ENCODE results near the gene PRKAR2B. TPM values are rescaled to one million over a fixed set of nuclear protein-coding genes. Genes with fewer than 3 reads are reported as not detected.

The PRKAR2B gene
- polyA plus RNA-seq, 1 of the 3 experiments (the other 2 are of a cell fraction): 17.3 TPM

- ChIA-PET POLR2A (no interaction called here), CTCF (no interaction called here)
- no peak for TF ChIP-seq CTCF (IDR thresholded peaks at IDR 0.05)
- no peak for TF ChIP-seq TCF12 (IDR thresholded peaks at IDR 0.05)
- TF ChIP-seq POLR2AphosphoS5 (IDR thresholded peaks at IDR 0.05; ENCODE audit: low read depth, low read length): no peak
- TF ChIP-seq, protein P1, sequence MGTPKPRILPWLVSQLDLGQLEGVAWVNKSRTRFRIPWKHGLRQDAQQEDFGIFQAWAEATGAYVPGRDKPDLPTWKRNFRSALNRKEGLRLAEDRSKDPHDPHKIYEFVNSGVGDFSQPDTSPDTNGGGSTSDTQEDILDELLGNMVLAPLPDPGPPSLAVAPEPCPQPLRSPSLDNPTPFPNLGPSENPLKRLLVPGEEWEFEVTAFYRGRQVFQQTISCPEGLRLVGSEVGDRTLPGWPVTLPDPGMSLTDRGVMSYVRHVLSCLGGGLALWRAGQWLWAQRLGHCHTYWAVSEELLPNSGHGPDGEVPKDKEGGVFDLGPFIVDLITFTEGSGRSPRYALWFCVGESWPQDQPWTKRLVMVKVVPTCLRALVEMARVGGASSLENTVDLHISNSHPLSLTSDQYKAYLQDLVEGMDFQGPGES (IDR thresholded peaks at IDR 0.05; ENCODE audit: low read depth, low read length): no peak
- no peak for TF ChIP-seq MEF2A (IDR thresholded peaks at IDR 0.05; ENCODE audit: borderline replicate concordance, low read depth)
- TF ChIP-seq RXRA (IDR thresholded peaks at IDR 0.05; ENCODE audit: borderline replicate concordance, low read depth): no peak
- no peak for TF ChIP-seq EZH2phosphoT487 (IDR thresholded peaks at IDR 0.05; ENCODE audit: borderline replicate concordance, low read depth)
- no peak for TF ChIP-seq YY1 (IDR thresholded peaks at IDR 0.05; ENCODE audit: low read depth)
- TF ChIP-seq, protein P2, sequence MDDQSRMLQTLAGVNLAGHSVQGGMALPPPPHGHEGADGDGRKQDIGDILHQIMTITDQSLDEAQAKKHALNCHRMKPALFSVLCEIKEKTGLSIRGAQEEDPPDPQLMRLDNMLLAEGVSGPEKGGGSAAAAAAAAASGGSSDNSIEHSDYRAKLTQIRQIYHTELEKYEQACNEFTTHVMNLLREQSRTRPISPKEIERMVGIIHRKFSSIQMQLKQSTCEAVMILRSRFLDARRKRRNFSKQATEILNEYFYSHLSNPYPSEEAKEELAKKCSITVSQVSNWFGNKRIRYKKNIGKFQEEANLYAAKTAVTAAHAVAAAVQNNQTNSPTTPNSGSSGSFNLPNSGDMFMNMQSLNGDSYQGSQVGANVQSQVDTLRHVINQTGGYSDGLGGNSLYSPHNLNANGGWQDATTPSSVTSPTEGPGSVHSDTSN (IDR thresholded peaks at IDR 0.05): no peak
- no peak for TF ChIP-seq GABPA (IDR thresholded peaks at IDR 0.05; ENCODE audit: low read depth)
- Histone ChIP-seq H3K27me3 (ENCODE audit: insufficient read depth) (no peaks in the 10 kb centered on the region), H3K9ac (no peak overlapping the region), H3K4me1 (ENCODE audit: control insufficient read depth in 1 of 2, insufficient read depth in 2 of 2, low read depth in 1 of 2, low read length in 1 of 2) (peaks cover 0 to 6% of the 10 kb centered on the region in 2 experiments; a peak in 2 of 4 replicates), H2AFZ (ENCODE audit: low read depth) (no peak overlapping the region), H3K36me3 (replicated peaks in 1 of 2; ENCODE audit: control insufficient read depth in 1 of 2, insufficient read depth in 2 of 2, low read length in 1 of 2) (no peaks in the 10 kb centered on the region), H3K9me2 (no peaks in the 10 kb centered on the region), H3K4me2 (no peak overlapping the region), H3F3A (replicated peaks; ENCODE audit: insufficient read depth) (peaks cover 9% of the 10 kb centered on the region), H4K20me1 (ENCODE audit: insufficient read depth) (no peaks in the 10 kb centered on the region), H3K4me3 (ENCODE audit: low read depth in 2 of 2, low read length in 1 of 2) (no peak overlapping the region), H3K9me3 (no peaks in the 10 kb centered on the region), H3K27ac (ENCODE audit: low read depth in 2 of 2, low read length in 1 of 2) (no peak overlapping the region), H3K79me2 (ENCODE audit: insufficient read depth) (no peaks in the 10 kb centered on the region)
- no peak for DNase-seq
- 95% methylated on average over 4 of the region's 4 CpGs for WGBS (ENCODE audit: low lambda C conversion rate)
Observed at GRCh38 chr7:107109955-107110354, 65.5 kb downstream of the PRKAR2B start.

DNA sequence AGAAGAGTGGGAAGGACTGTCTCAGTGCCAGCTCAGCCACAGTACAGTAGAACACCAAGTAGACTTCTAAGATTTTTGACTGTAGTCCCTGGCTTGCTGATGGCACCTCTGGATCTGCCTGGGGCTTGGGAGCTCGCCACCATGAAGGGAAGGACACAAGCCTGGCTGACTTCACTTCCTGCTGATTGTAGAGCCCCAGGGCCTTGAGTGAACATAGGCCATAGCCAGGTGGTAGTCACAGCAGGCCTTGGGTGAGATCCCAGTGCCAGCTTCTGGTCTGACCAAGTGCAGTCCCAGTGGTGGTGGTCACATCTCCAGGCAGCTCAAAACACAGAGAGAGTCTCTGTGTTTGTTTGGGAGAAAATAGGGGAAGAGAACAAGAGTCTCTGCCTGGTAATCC, 66.7 kb downstream of the PRKAR2B start:
- Histone ChIP-seq H3K4me1 (ENCODE audit: control insufficient read depth in 1 of 2, insufficient read depth in 2 of 2, low read depth in 1 of 2, low read length in 1 of 2) (peaks cover 0 to 6% of the 10 kb centered on the region in 2 experiments; a peak in 2 of 4 replicates), H4K20me1 (ENCODE audit: insufficient read depth) (no peaks in the 10 kb centered on the region), H3K9me2 (no peaks in the 10 kb centered on the region), H2AFZ (ENCODE audit: low read depth) (no peak overlapping the region), H3K4me3 (ENCODE audit: low read depth in 2 of 2, low read length in 1 of 2) (no peak overlapping the region), H3F3A (replicated peaks; ENCODE audit: insufficient read depth) (peaks cover 9% of the 10 kb centered on the region), H3K4me2 (no peak overlapping the region), H3K9me3 (no peaks in the 10 kb centered on the region), H3K27ac (ENCODE audit: low read depth in 2 of 2, low read length in 1 of 2) (no peak overlapping the region), H3K27me3 (ENCODE audit: insufficient read depth) (no peaks in the 10 kb centered on the region), H3K9ac (no peak overlapping the region), H3K79me2 (ENCODE audit: insufficient read depth) (no peaks in the 10 kb centered on the region), H3K36me3 (replicated peaks in 1 of 2; ENCODE audit: control insufficient read depth in 1 of 2, insufficient read depth in 2 of 2, low read length in 1 of 2) (no peaks in the 10 kb centered on the region)
- no peak for TF ChIP-seq USF2 (IDR thresholded peaks at IDR 0.05; ENCODE audit: borderline replicate concordance, low read depth, low read length)
- TF ChIP-seq GATA2 (CRISPR knock-in tag; IDR thresholded peaks at IDR 0.05): no peak
- no peak for TF ChIP-seq NRF1 (IDR thresholded peaks at IDR 0.05; ENCODE audit: low read depth, low read length)
- no peak for TF ChIP-seq SMC3 (IDR thresholded peaks at IDR 0.05; ENCODE audit: low read depth, low read length)
- no peak for TF ChIP-seq ZBTB33 (IDR thresholded peaks at IDR 0.05; ENCODE audit: borderline replicate concordance, low read depth)
- TF ChIP-seq, protein P1 (IDR thresholded peaks at IDR 0.05; ENCODE audit: low read depth, low read length): no peak
- no peak for TF ChIP-seq MEF2A (IDR thresholded peaks at IDR 0.05; ENCODE audit: borderline replicate concordance, low read depth)
- TF ChIP-seq ELF1 (IDR thresholded peaks at IDR 0.05): no peak
- TF ChIP-seq CTCF (IDR thresholded peaks at IDR 0.05): no peak
- no peak for TF ChIP-seq GABPA (IDR thresholded peaks at IDR 0.05; ENCODE audit: low read depth)
- ChIA-PET POLR2A (no interaction called here), CTCF (interaction anchor here (1.5 kb wide), 1 partner anchor 318 kb away, joined by 3 read pairs; no protein-coding TSS in a partner anchor)
- 100% methylated on average over 1 of the region's 1 CpG for WGBS (ENCODE audit: low lambda C conversion rate)
- no peak for DNase-seq

Data from SK-N-SH (cell line).